GM18505 (cell line): Measurements from ENCODE around the gene GTF2A2.
A peak's percentile ranks its signal among the peaks of the same experiment; 100 is the strongest.

Experiments
- ATAC-seq: cut with Tn5 transposase; IDR thresholded peaks from one replicate; pipeline ENCODE4 v1.9.1; 2021; ENCODE audit not compliant: unreplicated experiment
- POLR2A ChIP-seq: IDR thresholded peaks from 4 replicates; pipeline ENCODE4 v1.6.1; 2011; ENCODE audit warnings: borderline replicate concordance; ENCODE audit not compliant: insufficient read depth, insufficient read length; ENCODE audit errors: extremely low read depth

The GTF2A2 gene

DNA sequence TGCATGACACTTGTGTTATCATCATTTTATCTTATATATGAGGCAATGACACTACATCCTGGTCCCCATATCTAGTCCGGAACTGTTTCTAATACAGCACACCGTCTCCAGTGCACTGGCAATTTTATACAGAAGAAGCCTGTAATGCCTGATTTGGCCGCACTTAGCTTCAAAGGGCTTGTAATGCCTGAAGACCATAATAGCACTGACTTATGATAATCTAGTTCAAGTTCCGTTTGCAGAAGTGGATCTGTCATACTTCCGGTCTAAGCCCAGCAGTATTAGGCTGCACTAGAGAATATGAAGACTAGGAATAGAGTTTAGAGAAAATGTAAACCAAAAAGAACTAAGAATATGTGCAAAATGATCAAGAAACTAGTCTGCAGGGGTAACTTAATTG is 30.5 kb upstream of the GTF2A2 start:
- no peak for TF ChIP-seq POLR2A
- ATAC-seq = no peak

DNA sequence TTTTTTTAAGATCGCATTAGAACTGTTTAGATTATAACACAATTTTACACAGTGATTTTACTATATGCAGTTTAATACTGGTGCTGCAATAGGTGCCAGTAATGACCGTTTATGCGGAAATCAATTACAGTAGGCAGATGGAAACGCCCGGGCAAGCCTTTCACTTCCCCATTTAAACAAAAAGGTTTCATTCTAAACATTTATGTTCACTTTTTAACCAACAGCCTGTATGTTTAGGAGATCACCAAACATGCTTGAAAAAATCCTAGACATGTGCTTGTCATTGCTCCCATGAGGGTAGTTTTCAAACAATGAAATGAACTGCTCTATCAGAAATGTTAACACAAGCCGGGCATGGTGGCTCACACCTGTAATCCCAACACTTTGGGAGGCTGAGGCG is 29.1 kb upstream of the GTF2A2 start:
- TF ChIP-seq POLR2A = no peak
- ATAC-seq = no peak

DNA sequence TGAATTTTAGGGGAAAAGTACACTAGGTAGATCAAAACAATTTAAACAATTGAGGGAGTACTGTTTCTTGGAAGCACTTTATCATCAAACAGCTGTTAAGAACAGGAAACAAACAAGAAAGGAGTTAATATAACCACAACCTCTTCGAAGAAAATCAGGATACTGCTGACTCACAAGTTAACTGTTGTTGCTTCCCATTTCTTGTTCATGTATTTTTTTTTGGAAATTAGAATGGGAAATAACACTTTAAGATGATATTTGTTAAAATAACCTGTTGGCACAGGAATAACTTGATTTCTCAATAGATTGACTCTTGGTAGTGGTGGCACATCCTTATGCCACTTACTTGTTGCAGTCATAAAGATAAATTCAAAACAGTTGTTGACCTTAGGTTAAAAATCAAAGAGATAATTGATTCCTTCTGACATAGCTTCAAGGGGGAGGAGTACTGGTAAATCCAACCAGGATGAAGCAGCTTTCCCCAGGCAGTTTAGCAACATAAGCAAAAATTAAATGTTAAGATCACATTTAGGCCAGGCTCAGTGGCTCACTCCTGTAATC is 28.5 kb upstream of the GTF2A2 start:
- no peak for TF ChIP-seq POLR2A
- ATAC-seq = no peak

DNA sequence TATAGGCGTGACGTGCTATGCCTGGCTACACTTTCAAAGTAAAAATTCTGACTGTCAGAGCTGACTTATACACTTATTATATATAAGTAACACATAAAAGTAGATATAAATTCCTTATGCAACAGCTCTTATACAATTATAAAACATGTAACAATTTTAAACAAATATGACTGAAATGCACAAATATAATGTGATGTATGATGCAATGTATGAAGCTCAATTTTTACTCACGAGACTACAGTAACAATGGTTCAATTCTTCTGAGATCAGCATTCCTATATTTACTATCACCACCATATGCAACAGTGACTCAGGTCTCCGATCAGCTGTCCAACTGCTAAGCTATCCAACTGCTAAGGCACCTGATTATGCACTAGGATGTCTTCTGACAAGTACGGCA is 23.6 kb upstream of the GTF2A2 start:
- no peak for TF ChIP-seq POLR2A
- no peak for ATAC-seq

DNA sequence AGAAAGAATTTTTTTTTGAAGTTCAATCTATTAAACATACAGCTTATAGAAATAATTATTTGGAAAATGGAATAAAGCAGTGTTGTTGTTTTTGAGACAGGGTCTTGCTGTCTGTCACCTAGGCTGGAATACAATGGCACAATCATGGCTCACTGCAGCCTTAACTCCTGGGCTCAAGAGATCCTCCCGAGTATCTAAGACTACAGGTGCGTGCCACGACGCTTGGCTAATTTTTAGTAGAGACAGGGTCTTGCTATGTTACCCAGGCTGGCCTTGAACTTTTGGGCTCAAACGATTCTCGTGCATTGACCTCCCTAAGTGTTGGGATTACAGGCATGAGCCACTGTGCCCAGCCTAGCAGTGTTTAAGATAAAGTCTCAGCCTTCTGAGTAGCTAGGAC is 23.0 kb upstream of the GTF2A2 start:
- TF ChIP-seq POLR2A = no peak
- ATAC-seq = no peak

DNA sequence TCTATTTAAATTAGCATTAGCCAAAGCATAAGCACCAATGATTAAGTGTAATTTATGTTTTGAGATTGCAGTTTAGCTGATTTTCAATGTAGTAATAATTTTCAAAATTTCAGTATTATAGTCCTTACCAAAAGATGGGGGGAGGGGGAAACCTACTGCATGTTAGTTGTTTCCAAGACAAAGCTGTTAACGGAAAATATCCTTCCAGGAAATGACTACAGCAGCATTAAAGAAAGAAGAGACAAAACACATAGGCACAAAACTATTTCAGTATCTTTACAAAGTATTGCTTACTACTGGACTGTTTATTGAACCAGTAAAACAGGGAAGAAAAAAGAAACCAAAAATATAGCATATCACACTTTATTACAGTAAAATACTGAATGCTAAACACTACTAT is 21.3 kb upstream of the GTF2A2 start:
- no peak for ATAC-seq
- TF ChIP-seq POLR2A = no peak

DNA sequence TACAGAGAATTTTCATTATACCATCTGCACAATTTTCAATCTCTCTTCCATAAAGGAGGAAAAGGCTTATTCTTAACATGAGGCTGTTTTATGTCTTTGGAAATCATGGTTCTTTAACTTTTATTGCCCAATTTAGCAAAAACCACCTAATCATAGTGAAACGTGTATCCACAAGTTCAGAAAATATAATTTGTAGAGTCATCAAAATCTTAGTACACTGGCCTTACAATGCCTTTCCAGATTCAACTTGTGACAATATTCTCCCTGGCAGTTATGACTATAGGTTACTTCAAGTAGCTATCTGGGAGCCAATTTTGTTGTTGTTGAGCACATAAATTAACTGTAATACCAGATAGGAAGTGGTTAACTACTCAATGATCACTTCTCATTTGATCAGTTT is 20.9 kb upstream of the GTF2A2 start:
- no peak for TF ChIP-seq POLR2A

DNA sequence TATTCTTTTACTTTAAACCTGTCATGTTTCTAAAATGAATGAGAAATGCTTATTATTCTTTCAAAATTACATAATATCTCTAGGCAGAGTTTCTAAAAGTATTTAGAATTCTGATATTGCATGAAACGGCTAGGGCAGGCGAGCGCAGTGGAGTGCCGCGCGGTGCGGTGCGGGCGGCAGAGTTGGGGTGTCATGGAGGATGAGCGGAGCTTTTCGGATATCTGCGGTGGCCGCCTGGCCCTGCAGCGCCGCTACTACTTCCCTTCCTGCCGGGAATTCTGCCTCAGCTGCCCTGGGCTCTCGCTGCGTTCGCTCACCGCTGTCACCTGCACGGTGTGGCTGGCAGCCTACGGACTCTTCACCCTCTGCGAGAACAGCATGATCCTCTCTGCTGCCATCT is 19.2 kb upstream of the GTF2A2 start:
- no peak for TF ChIP-seq POLR2A
- no peak for ATAC-seq

More for the DNA sequence above, 20.9 kb upstream of the GTF2A2 start:
- ATAC-seq = no peak

DNA sequence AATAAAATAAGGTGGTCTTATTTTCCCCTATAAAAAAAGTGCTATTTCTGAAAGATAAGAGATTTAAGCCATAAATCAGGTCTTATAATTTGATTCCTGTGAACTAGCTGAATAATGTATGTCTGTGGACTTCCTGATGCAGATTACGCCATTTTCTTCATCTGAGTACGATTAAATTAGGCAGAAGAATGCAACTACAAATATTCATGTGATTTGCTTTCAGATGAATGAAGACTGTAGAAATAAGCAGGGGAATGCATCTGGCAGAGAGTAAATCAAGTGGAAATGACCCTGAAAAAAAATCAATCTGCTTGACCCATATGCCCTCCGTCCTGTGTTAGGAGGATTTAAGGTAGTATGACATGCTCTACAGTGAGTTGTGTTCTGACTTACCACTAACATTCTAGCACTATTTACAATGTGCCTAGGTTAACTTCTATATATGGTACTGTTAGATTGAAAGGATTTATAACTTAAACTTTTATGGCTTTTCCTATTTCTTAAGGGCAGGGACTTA is 17.1 kb upstream of the GTF2A2 start:
- no peak for ATAC-seq
- no peak for TF ChIP-seq POLR2A

DNA sequence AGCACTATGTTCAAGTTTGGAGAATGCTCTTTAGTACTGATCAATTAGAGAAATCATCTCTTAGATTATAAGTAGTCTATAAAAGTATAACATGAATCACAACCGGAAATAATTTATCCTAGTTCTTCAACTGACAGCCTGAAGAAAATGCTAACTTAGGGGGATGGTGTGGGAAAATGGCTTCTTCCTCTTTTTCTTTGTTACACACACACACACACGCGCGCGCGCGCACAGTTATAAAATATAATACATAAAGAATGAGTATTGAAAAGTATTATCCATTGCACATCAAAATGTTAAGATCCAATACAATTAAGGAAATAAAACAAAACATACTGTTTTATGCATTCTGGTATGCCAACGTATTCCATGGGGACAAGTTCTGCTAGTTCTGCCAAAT is 11.2 kb upstream of the GTF2A2 start:
- TF ChIP-seq POLR2A = no peak
- no peak for ATAC-seq

DNA sequence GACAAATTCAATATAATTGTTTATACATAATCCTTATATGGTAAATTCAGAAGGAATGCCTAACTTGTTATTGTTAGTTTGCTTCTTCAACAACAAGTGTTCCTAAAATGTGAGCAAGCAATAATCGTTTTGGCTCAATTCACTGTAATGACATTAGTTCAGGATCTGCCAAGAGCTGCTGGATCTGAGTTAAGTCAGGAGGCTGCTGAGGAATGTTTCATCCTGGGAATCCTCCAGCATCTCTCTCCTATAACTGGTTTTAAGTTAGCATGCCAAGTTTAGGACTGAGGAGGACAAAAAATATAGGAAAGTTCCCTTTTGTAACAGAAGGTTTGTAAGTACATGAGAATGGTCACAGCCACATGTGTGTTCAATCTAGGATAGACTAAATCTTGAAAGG is 4.9 kb upstream of the GTF2A2 start:
- no peak for TF ChIP-seq POLR2A
- ATAC-seq = no peak

DNA sequence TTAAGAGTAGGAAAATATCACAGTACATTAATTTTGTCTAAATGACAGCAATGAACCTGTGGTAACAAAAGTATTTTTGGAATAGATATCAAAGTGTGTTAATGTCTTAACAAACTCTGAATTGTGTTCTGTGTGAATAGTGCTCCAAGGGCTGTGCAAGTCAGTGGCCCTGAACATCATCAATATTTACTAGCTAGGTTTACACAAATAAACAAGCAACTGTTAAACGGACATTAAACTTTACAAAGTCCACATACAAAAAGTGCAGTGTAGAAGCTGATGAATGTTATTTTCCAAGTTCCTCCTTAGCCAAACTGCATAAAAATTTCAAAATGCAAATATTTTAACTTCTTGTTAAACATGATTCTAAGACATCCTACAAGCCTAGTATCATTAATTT is 2.1 kb upstream of the GTF2A2 start:
- no peak for ATAC-seq

DNA sequence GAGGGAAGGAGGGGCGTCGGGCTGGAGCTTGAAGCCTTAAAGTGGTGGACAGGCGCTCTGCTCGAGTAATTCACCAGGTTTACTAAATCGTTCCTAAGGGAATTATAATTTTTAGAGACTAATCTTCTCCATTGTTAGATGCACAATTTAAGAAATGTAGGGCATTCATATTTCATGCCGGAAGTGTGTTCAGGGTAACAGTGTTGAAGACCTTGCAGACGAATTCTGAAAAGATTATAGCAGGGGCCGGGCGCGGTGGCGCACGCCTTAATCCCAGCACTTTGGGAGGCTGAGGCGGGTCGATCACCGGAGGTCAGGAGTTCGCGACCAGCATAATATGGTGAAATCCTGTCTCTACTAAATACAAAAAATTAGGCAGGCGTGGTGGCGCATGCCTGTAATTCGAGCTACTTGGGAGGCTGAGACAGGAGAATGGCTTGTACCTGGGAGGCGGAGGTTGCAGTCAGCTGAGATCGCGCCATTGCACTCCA is 365 bp upstream of the GTF2A2 start:
- no peak for TF ChIP-seq POLR2A
- peak; percentile 10 for ATAC-seq

More for the DNA sequence above, 2.1 kb upstream of the GTF2A2 start:
- no peak for TF ChIP-seq POLR2A

DNA sequence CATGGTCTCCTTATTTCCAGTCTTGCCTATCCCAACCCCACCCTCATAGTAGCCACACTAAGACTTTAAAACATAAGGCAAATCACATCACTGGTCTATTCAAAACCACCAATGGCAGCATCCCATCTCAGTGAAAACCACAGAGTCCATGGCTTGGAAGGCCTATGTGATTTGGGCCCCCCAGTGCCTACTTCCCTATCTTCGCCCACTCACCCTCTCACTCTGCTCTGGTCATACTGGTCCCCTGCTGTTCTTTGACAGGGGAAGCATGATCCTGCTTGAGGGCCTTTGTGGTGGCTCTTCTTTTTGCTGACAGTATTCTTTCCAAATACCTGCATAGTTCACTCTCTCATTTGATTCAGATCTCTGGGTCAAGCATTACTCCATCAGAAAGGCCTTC is 3.3 kb downstream of the GTF2A2 start:
- TF ChIP-seq POLR2A = no peak

DNA sequence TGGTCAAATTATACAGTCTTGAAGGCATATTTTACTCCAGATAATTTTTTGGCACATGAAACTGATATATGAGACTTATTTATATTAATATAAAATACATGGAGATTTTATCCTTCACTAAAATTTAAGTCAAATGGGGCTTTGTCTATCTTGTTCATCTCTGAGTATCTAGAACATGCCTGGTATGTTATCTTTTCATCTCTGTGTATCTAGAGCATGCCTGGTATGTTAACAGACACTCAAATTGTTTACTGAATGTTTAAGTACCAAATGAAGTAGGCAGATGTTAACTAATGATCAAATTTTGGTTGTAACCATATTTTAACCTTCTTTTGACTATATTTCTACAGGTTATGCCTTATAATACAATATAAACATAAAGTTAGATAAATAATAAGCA is 7.7 kb downstream of the GTF2A2 start:
- no peak for ATAC-seq

More for the DNA sequence above, 3.3 kb downstream of the GTF2A2 start:
- no peak for ATAC-seq

More for the DNA sequence above, 7.7 kb downstream of the GTF2A2 start:
- TF ChIP-seq POLR2A = no peak
